HG02870 (cell line): ENCODE measurements around the gene MYO1A.
"Not testable (repeated sequence)": the region's sequence is repeated elsewhere in the genome, so short reads cannot be mapped to it uniquely, and the experiment has no call there.

Experiments used
- ATAC-seq: cut with Tn5 transposase; IDR thresholded peaks from one replicate; pipeline ENCODE4 v1.9.1; 2021; ENCODE audit warnings: mild to moderate bottlenecking, moderate library complexity; ENCODE audit not compliant: unreplicated experiment

The MYO1A gene

DNA sequence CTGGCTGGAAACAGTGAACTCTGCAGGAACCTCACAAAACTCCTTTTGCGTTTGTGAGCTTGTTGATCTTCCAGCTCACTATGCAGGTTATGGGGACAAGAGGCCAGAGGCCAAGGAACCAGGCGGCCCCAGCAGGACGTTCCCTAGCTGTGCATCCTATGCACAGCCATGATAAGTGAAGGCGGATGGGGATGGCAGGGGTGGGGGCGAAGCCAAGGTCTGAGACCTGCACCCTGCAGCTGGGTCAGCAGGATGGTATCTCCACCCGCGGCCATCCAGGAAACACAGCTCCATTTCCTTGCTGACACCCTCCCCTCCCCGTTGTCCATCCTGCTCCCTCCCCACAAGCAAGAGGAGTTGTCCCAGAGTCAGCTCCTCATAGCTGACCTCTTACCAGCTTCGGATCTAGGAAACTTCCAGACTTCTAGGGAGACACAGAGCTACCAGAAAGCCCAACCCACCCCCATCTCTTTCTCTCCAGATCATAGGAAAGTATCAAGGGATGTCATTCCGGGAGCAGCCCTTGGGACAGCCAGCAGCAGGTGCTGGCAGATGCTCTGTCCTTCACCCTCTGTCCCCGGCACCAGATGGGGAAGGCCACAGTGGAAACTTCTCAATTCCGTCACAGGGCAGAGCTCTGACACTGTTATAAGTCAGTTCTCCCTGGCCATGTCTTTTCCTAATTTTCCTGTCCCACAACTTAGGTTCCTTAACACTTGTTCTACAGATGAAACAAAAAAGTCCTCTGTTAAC is 53.0 kb downstream of the MYO1A start:
- ATAC-seq, result no peak

DNA sequence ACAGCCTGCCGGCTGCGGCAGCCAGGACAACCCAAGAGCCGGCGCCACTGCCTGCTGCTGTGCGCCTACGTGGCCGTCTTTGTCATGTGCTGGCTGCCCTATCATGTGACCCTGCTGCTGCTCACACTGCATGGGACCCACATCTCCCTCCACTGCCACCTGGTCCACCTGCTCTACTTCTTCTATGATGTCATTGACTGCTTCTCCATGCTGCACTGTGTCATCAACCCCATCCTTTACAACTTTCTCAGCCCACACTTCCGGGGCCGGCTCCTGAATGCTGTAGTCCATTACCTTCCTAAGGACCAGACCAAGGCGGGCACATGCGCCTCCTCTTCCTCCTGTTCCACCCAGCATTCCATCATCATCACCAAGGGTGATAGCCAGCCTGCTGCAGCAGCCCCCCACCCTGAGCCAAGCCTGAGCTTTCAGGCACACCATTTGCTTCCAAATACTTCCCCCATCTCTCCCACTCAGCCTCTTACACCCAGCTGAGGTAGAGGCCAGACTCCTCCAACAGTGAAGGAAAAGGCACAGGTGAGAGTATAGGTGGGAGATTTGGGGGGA is 53.9 kb downstream of the MYO1A start:
- no peak for ATAC-seq

DNA sequence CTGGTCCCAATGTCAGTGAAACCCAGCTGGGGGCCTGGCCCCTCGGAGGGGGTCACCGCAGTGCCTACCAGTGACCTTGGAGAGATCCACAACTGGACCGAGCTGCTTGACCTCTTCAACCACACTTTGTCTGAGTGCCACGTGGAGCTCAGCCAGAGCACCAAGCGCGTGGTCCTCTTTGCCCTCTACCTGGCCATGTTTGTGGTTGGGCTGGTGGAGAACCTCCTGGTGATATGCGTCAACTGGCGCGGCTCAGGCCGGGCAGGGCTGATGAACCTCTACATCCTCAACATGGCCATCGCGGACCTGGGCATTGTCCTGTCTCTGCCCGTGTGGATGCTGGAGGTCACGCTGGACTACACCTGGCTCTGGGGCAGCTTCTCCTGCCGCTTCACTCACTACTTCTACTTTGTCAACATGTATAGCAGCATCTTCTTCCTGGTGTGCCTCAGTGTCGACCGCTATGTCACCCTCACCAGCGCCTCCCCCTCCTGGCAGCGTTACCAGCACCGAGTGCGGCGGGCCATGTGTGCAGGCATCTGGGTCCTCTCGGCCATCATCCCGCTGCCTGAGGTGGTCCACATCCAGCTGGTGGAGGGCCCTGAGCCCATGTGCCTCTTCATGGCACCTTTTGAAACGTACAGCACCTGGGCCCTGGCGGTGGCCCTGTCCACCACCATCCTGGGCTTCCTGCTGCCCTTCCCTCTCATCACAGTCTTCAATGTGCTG is 54.6 kb downstream of the MYO1A start:
- ATAC-seq, result no peak

DNA sequence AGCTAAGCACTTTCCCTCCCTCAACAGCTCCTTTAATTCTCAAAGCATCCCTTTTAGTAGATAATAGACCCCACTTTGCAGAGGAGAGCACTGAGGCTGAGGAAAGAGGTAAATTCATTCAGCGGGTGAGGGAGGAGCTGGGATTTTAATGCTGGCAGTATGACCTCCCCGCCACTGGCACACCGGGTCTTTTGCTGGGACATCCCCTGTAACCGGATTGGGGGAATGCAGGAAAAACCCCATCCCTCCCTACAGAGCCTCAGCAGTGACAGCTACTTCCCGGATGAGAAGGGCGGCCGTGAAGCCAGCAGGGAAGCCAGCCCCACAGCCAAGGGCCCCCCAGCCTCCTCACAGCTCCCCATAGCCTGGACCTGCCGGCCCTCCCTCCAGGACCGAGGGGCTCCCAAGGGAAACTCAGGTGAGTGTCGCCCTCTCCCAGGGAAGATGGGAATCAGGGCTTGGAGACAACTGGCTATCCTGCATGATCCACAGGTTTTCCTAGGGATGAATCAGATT is 55.6 kb downstream of the MYO1A start:
- ATAC-seq, result no peak

DNA sequence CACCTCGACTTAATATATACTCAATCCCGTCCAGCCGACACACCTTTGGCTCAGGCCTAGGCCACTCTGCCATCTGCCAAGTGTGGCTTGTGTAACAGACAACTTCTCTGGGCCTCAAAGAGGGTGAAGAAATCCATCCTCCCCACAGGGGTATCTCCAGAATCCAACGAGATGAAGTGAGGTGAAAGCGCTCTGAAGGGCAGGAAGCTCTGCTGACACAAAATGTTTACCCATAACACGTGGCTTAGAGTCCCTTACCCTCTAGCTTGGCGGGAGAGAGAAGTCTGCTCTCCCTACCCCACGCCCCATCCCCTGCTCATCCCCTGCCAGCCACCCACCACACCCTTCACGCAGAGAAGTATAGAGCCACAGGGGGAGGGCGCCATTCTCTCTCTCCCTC is 56.6 kb downstream of the MYO1A start:
- no peak for ATAC-seq

DNA sequence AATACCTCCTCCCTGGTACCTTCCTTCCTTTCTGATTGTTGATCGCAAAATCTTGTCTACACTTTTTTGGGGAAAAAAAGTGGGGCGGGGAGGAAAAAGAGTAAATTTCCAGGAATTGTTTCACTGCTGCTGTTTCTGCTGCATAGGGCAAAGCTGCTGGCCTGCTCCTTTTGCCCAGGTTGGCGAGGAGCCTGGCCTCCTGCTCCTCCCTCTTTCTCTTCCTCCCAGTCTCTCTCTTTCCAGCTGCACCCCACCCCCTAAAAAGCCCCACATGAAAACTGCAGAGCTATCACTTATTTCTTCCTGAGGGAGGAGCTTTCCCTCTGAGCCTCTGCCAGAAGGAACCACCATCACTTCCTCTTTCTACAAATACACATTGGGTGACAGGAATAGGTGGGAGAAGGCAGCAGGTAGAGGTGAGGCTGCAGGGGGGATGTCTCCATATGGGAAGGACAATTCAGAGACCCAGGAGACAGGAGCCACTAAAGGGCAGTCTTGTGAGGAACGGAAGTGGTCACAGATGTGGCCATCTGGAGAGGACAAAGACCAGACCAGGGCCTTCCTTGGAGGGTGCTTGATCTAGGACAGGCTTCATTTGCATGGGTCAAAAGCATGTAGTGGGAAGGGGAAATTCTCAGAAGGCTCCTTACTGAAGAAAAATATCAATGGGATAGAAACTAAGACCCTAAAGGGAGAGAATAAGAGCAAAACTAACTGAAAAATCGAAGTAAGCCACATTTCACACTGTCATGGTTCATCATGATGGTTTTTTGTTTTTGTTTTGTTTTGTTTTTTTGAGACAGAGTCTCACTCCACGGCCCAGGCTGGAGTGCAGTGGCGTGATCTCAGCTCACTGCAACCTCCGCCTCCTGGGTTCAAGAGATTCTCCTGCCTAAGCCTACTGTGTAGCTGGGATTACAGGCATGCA is 58.3 kb downstream of the MYO1A start:
- no peak for ATAC-seq

DNA sequence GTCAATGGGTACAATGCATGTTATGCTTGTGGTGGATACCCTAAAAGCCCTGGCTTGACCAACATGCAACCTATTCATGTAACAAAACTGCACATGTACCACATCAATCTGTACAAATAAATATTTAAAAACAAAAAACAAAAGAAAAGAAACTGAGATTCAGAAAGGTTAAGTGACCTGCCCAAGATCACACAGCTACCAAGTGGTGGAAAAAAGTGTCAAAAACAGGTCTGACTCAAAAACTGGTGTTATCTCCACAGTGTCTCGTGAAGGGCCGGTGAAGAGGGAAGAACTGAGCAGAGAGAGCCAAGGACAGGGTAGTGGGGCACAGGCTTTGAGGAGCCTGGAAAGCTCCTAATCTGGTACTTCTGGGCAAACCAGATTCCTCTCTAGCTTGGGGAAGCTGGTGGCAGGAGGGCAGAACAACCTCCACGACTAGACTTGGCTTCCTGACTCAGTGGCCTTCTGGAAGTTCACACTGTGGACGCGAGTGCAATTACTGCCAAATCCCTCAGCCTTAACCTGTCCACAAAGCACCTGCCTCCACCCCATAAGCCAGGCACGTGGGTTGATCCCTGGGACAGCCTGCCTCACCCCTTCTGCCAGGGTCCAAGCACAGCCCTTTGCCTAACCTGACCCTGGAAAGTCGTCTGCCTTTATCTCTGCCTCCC is 59.1 kb downstream of the MYO1A start:
- no peak for ATAC-seq

DNA sequence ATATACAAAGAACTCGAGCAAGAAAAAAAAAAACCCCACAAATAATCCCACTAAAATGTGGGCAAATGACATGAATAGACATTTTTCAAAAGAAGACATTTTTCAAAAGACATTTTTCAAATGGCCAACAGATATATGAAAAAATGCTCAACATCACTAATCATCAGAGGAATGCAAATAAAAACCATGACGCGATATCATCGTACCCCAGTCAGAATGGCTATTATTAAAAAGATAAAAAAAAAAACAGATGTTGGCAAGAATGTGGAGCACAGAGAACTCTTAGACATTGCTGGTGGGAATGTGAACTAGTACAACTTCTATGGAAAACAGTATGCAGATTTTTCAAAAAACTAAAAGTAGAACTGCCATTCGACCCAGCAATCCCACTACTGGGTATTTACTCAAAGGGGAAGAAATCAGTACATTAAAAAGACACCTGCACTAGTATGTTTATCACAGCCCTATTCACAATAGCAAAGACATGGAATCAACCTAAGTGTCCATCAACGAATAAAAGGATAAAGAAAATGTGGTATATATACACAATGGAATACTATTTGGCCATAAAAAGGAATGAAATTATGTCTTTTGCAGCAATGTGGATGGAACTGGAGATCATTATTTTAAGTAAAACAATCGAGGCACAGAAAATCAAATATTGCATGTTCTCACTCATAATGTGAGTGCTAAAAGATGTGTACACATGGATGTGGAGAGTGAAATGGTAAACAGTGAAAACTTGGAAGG is 59.9 kb downstream of the MYO1A start:
- no peak for ATAC-seq

DNA sequence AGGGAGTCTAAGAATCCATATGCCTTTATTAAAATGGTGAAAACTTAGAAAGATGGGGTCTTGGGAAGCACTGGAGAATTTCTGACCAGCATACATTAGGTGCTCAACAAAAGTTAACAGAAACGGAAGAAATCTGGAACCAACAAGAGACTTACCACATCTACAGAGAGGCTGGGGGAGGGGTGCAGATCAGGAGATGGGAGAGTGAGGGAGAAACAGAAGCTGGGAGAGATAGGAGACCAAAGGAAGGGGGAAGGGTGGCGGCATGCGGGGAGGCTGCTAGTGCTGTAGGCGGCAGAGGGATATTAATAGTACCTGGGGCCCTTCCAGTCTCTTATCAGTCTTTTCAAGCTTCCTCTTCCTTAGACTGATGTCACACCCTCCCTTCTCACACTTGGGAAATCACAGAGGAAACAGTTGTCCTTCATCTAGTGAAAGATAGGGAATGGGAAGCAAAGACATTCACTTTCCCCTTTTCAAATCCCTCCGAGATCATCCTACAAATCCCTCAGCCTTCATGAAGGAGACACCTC is 61.7 kb downstream of the MYO1A start:
- ATAC-seq, result no peak

DNA sequence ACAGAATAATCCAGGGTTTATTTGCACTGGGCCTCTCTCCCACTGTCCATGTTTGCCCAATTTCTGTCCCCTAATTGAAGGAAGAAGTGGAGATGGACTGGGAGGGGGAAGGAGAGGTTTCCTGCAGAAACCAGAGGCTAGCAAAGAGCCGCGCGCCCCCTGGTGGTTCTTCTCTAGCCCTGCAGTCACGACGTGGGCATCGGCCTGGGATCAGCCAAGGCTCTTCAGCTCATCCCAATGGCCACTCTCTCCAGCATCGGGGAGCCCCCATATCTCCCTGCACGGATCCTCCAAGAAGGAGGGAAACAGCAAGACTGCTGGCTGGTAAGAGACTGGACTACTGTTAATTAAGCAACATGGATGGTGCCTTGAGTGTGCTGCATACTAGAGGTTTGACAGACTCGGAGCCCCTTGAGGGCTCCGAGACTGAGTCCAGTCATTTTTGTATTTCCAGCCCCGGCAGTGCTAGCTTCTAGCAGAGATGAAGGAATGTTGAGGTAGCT is 62.3 kb downstream of the MYO1A start:
- no peak for ATAC-seq

DNA sequence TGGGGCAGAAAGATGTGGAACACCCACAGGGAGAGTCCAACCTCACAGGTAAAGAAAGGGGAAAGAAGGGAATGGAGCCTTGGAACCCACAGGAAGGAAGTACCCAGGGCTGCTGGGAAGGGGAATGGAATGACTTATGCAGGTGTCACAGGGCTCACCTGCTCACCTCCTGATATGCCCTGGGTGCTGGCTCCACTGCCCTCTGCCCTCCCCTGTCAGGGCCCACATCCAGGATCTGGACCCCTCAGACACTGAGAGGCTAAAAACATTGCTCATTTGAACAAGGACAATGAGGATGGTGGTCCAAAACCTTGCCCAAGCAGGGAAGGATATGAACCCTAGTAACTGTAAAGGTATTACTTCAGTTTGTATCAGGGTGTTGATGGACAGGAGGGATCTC is 62.9 kb downstream of the MYO1A start:
- ATAC-seq, result no peak

DNA sequence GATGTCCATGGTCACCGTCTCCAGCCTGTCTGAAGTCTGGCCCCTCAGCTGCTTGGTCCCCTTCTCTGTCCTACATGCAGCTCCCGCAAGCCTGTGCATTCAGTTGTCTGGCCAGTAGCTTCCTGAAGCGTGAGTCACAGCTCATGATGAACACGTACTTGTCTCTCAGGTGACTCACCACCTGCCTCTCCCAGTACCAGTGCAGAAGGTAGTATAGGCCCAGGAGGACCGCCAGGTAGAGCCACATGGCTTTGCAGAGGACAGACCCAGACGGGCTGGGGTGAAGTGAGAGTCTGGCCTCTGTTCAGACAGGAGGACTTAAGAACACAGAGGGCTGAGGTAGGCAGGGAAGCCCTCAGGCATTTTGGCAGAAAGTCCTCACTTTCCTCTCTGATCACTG is 64.2 kb downstream of the MYO1A start:
- not testable (repeated sequence) for ATAC-seq

DNA sequence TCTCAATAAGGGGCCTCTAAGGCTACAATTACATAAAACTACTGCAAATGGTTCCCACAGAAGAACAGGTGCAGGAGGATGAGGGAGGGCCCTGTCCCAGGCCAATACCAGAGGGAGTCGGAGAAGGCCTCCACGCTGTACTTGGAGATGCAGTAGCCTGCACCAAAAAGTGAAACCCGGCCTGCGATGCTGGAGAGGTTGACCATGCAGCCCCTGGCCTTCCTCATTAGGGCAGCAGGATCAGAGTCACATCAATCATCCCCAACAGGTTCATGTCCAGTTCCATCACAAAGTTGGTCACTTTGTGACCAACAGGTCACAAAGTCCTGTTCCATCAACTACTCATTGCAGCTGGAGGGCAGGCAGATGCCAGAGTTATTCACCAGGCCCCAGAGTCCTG is 66.5 kb downstream of the MYO1A start:
- ATAC-seq, result no peak

DNA sequence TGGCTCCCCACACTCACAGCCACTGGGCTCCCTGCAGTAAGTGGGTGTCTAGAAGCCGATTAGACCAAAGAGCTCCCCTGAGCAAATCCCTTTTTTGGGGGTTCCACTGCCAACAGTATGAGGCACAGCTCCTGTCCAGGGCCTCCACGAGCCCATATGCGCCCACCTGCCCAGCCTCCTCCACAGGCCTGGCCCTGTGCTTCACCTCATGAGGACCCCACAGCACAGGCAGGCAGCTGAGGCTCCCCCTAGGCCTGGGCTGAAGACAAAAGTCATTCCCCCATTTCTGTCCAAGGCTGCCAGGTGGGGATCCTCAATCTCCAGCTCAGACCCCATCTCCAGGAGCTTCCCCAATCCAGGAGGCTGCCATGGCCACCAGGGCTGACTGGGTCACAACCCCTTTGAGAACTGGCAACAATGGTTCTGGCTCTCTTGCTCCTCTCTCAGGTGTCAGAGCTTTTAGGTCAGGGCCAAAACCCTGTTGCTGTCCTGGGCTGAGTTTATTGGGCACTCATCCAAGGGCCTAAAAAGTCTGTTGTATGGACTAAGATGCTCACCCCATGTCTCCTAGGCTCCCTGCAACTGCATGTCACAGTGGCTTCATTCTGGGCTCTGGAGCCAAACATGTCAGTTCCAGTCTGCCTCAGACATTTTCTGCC is 67.2 kb downstream of the MYO1A start:
- not testable (repeated sequence) for ATAC-seq

DNA sequence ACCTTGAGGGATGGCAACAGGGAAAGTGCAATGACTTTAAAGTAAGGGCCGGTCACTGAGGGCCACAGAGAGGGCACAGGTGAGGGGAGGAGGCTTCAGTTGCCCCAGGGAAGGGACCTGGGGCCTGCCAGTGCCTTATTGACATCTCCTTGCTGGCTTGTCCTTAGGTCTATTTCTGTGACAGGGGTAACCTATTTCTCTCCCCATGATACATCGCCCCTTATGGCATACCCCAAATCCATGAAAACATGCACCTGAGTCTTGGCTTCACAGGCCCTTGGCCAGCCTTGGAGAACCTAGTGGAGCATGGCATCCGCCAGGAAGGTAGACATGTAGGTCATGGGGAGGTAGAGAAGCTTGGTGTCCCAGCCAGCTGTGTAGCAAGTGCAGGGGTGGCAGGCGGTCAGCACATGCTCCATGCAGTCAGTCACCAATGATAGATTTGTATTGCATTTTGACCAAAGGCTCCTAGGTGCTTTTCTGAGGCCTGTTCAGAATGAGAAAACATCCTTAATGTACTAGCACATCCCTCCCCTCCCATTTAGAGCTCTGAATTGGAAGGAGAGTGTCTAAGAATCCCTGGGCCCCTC is 68.9 kb downstream of the MYO1A start:
- no peak for ATAC-seq

DNA sequence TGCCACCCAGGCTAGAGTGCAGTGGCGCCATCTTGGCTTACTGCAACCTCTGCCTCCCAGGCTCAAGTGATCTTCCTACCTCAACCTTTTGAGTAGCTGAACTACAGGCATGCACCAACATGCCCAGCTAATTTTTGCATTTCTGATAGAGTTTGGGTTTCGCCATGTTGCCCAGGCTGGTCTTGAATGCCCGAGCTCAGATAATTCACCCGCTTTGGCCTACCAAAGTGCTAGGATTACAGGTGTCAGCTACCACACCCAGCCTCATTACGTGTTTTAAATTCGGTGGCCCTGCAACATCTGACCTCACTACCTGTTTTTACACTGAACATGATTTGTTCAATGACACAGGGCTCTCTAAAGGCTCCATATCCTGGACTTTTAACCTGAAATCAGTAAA is 69.7 kb downstream of the MYO1A start:
- no peak for ATAC-seq

DNA sequence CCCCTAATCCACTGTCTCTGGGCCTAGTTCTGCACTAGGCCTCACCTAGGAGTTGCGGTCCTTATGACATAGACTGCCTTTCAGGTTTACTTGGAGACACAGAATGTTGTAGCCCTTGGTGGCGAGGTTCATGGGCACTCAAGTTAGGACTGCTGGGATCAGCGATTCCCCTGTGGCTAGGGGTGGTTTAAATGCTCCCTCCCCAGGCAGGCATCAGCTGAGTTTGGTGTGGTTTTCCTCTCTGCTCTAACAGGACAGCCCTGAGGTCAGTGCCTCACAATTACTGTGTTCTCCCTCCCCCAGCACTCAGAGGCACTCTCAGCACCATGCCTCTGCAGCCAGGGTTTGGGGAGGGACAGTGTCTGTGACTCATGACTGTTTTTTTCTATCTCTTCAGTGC is 70.3 kb downstream of the MYO1A start:
- no peak for ATAC-seq
